Coronary artery (tissue), 2 donors: Measurements from ENCODE around the gene IGSF3.
"Not testable (repeated sequence)": the region's sequence is repeated elsewhere in the genome, so short reads cannot be mapped to it uniquely, and the experiment has no call there.

ENCODE experiments used
- DNase-seq: peaks from one replicate; pipeline ENCODE4 v3.0.0-alpha.2; 2017; ENCODE audit warnings: low spot score
- H3K27ac ChIP-seq, 2 donors: fragments of 200-600 bp; sonication (generic); one replicate each; pipeline ENCODE4 v1.5.1; 2016 to 2019
- H3K4me3 ChIP-seq: fragments of 200-600 bp; sonication (generic); 2 replicates; pipeline ENCODE4 v1.5.1; 2016; ENCODE audit warnings: mild to moderate bottlenecking, moderate library complexity
- TF ChIP-seq, protein P1 (sequence below): fragments of 200-600 bp; sonication (generic); IDR thresholded peaks from one replicate; pipeline ENCODE4 v1.5.1; 2019; ENCODE audit warnings: antibody characterized with exemption

Gene IGSF3

DNA sequence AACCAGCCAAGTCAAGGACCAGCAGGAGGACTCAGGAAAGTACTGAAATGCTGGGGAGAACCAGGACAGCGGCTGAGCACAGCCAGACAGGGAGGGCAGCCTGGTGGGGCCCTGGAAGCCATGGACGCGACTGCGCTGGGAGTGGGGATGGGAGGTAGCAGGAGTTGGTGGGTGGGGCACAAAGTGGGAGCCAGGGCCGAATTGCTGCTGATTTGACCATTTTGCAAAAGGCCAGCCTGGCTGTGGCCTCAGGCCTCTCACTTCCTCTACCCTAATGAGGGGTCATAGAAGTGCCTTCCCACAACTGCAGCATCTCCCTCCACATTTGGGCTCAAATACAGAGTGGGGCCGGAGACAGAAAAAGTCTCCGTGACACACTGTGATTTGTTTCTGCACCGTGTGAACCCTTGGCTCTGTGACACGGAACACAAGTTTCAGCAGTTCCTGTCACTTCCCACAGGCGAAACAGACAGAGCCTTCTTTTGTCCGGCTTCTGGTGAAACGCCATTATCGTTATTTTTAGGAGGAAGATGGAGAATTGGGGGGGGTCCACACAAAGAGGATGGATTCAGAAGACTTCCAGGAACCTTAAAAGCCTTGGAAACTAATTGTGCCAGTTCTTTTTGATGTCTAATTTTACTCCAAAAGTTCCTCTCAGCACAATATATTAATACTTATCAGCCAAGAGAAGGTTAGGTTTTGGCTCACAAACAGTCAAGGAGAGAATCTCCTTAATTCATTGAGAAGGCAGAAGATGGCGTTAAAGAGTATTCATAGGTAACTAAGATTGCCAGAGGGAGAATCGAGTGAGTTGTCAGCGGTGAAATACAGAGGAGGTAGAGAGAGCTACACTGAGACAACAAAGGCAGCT, 21.5 kb downstream of the IGSF3 start:
- DNase-seq, H3K4me3 ChIP-seq: not testable (repeated sequence)
- H3K27ac ChIP-seq, result peak overlapping the region in 1 of 2 donors; percentile 10

DNA sequence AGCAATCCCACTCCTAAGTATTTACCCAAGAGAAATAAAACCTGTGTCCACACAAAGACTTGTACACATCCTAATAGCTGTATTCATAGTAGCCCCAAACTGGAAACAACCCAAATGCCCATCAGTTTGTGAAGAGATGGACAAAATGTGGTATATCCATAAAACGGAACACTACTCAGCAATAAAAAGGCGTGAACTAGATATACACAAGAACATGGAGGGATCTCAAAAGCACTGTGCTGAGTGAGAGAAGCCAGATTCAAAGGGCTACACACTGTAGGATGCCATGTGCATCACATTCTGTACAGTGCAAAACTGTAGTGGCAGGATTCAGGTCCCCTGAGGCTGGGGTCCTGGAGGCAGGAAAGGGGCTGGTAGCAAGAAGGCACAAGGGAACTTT, 22.5 kb downstream of the IGSF3 start:
- H3K27ac ChIP-seq, H3K4me3 ChIP-seq, DNase-seq: not testable (repeated sequence)

DNA sequence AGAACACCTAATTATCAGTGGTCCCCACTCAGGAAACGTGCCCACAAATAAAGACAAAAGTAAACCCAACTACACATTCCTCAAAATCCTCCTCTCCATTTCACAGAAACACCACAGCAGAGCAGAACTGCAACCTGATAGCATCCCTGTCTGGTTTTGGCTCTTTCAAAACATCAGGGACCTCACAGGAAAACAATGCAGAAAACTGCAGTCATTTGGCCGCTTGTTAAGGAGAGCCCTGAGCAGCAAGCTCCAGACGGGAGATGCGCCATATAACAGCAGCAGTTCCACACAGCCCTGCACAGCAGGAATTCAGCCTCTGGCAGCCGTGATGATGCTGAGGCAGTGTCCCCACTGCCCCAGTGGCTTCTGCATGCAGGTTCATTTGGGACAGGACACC, 23.4 kb downstream of the IGSF3 start:
- not testable (repeated sequence) for H3K27ac ChIP-seq, DNase-seq

DNA sequence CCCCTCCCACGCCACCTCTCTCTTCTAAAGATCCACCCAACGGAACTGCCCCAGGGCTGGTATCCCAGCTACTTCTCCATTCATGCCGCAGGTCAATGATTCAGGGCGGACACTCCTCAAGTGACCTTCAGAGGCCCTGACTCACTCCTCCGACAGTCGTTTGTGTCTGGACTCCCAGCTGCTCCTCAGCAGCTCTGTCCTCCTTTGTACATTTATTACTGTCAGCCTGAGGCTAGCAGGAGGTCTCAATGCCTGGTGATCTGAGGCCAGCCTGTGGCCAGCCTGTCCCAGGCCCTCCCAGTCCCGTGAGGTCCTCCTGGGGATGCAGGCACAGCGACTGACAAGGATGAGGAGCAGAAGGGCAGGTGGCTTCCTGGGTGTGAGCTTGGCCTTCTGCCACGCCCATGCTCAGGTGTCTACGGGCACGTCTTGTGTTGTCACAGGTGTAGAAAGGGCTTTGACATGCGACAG, 24.2 kb downstream of the IGSF3 start:
- not testable (repeated sequence) for H3K27ac ChIP-seq, DNase-seq, H3K4me3 ChIP-seq

More for the DNA sequence above, 23.4 kb downstream of the IGSF3 start:
- H3K4me3 ChIP-seq, result not testable (repeated sequence)

DNA sequence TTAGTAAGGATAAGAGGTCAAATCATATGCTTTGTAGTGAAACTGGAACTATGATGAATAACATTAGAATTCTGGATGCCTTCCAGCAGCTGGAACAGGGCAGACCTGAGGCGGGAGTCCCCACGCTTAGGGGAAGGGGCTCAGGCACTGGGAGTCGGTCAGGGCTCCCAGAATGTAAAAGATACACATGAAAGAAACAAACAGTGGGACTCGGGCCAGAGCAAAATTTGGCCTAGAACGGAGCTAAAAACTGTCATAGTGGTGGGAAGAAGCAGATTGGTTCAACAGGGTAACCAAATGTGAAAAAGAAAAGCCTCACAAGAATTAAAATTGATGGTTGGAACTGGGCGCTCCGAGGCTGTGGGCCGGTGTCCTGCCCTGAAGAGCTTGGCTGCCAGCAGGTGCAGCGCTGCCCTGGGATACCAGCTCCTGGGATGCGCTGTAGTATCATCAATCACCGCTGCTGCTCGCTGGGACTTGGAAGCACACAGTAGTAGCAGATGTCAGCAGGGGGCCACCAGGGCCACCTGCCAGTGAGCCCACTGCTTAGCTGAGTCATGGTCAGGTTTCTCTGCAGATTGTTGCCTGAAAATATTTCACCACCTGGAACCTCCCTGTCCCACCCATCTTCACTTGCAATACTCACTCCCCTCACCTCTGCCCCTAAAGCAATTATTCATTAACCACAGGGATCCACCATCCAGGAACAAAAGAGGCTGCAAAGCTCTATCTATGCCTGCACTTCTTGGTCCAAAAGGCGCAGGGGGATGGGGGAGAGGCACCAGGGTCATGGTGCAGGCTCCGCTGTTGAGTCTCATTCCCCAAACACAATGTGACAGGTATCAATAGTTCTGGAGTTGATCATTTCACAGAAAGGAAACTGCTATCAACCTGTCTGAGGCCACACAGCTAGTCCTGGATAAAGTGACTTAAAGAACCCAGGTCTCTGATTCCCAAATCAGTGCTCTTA, 24.9 kb downstream of the IGSF3 start:
- not testable (repeated sequence) for DNase-seq, H3K27ac ChIP-seq, H3K4me3 ChIP-seq

DNA sequence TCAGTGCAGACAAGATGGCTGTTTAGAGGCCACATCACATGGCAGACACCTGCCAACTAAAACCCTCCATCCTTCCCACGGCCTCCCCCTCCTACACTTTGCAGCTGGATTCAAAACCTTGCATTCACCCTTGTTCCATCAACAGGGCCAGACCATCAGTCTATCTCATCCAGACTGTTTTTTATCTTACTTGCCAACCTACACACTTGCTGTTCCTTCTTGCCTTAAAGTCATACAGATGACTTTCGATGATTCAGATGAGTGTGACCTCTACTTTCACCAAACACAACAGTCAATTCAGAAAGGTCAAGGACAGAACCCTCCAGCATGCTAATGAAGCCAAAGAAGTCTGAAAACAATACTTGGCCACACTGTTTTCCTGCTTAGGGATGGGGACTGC, 29.9 kb downstream of the IGSF3 start:
- not testable (repeated sequence) for H3K4me3 ChIP-seq, DNase-seq, H3K27ac ChIP-seq

DNA sequence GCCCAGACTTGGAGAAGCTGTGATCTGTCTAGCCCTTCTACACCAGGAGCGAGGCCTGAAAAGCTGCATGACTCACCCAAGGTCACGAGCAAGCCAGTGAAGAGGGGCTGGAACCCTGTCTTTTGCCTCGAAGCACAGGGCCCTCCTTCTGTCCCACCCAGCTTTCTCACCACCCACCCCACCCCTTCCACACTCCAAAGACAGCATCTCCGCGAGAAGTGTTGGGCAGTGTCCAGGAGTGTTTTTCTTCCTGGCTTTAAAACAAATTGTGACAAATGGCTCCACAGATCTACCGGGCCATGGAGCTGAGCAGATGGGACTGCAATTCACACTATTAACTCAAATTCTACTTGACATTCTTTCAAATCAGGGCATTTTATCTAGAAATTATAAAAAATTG, 30.9 kb downstream of the IGSF3 start:
- DNase-seq, H3K4me3 ChIP-seq, H3K27ac ChIP-seq: not testable (repeated sequence)

DNA sequence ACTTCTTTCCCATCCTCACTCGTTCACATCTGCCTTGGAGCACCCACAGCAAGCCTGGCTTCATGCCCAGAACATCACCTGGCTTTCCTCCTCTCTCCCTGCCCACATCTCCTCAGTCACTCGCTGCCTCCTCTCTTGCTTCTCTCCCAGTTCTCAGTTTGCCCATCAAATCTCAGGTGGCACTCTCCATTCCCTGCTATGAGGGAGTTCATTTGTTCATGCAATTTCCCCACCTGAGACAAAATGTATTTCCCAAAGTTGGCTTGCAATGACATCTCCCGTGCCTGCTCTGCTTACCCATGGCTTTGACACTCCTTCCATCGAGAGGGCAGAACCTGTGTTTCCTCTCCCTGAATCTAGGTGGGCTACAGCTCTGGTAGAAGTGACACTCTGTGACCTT, 33.1 kb downstream of the IGSF3 start:
- H3K27ac ChIP-seq, H3K4me3 ChIP-seq, DNase-seq: not testable (repeated sequence)

DNA sequence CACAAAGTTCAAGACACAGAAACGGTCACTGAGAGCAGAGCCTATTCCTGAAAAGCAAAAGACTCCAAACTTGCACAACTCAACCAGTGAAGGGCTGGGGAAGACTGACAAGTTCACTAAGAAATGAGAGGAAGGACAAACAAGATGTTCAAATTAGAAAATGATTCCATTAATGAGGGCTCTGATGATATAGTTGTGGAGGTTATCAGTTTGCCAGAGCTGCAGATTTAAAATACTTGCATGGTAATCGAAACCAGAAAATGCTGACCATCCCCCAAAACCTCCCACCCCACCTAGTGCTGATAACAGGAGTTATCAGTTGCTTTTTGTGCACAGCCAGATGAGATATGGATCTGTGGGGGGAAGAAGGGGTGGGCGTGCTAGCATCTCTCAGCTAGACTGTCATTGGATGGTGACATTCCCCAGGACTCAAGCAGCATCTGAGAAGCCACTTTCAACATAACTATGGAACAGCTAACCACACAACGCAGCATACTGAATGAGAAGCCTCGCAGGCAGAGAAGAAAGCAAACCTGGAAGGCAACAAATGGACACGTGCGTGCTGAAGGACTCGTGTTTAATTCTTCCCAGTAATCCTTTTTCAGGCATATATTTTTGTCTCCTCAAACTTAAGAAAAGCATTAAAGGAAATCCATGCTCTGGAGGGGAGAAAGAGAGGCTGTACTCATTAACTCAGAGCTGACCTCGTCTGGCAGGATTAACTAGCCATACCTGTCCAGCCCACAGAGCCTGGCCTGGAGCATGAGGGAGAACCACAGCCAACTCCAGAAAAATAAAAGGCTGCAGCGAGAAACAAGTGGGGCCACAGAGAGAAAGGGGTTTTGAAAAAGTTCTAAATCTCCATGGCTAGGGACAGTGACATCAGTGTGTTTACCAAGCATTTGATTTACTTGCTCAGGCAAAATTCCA, 35.3 kb downstream of the IGSF3 start:
- not testable (repeated sequence) for DNase-seq, H3K4me3 ChIP-seq, H3K27ac ChIP-seq

DNA sequence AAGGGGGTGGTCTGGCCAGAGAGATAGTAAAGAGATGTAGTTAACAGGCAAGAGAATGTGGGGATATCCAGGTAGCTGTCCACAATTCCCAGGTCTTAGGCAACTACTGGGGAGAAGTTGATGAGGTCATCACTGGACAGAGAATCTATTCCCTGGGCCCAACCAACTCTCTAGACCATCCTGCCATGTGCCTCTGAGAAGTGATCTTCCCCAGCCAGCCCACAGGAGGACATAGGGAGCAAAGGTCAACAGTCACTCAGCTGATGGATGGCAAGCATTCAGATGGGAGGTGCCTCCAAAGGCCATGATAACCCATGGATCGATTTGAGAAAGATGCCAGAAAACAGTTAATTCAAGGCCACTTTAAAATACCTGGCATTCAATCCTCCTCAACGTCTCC, 36.0 kb downstream of the IGSF3 start:
- H3K4me3 ChIP-seq, H3K27ac ChIP-seq, DNase-seq: not testable (repeated sequence)

DNA sequence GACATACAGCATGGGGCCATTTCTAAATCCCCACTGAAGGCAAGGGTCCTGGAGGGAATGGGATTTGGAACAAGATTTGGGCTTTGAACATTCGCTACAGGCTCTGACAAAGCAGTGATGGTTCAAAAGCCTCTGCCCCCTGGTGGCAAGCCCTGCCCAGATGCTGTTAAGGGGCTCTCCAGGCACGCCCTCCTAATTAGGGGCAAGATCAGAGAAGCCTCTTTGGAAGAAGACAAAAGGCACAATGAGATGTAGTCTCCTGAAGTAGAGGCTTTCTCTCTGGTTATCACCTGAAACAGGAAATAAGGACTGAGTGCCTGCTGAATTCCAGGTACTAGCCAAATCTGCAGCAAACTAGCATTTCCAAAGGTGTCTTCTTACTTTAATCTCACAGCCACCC, 37.5 kb downstream of the IGSF3 start:
- not testable (repeated sequence) for H3K4me3 ChIP-seq, DNase-seq, H3K27ac ChIP-seq

DNA sequence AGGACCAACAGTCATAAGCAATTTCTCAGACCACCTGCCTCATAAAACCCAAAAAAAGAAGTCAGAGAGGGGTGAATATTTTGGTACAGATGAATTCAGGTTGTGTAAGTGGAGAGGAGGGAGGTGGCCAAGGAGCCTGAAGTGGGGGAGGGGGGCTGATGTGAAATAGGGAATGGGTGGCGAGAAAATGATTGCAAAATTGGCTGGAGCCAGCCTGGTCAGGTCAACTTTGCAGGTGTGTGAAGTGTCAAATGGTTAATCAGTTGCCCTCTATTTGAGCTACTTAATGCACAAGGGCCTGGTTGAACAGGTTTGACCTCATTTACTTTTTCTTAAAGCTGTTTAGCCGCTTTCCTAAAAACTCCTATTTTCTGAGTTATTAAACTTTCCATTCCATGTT, 38.1 kb downstream of the IGSF3 start:
- not testable (repeated sequence) for H3K4me3 ChIP-seq, DNase-seq, H3K27ac ChIP-seq

DNA sequence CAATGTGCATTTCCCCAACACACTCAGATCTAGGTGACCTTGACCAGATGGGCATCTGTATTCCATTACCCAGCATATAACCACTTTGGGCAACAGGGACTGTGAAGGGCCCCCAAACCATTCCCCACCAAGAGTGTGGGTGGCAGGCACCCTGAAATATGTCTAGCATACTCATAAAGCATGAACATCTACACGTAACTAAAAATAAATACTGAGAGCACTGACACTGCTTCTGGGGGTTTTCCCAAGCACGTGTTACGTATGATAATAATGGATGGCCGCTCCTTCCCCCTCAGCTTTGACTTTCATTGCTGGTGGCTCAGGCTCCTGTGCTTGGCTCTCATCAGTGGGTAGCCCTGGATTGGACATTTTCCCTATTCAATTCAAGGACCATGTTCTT, 39.1 kb downstream of the IGSF3 start:
- no peak overlapping the region for H3K4me3 ChIP-seq
- TF ChIP-seq, protein P1, sequence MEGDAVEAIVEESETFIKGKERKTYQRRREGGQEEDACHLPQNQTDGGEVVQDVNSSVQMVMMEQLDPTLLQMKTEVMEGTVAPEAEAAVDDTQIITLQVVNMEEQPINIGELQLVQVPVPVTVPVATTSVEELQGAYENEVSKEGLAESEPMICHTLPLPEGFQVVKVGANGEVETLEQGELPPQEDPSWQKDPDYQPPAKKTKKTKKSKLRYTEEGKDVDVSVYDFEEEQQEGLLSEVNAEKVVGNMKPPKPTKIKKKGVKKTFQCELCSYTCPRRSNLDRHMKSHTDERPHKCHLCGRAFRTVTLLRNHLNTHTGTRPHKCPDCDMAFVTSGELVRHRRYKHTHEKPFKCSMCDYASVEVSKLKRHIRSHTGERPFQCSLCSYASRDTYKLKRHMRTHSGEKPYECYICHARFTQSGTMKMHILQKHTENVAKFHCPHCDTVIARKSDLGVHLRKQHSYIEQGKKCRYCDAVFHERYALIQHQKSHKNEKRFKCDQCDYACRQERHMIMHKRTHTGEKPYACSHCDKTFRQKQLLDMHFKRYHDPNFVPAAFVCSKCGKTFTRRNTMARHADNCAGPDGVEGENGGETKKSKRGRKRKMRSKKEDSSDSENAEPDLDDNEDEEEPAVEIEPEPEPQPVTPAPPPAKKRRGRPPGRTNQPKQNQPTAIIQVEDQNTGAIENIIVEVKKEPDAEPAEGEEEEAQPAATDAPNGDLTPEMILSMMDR, result no peak
- no peak overlapping the region for H3K27ac ChIP-seq
- DNase-seq, result no peak

DNA sequence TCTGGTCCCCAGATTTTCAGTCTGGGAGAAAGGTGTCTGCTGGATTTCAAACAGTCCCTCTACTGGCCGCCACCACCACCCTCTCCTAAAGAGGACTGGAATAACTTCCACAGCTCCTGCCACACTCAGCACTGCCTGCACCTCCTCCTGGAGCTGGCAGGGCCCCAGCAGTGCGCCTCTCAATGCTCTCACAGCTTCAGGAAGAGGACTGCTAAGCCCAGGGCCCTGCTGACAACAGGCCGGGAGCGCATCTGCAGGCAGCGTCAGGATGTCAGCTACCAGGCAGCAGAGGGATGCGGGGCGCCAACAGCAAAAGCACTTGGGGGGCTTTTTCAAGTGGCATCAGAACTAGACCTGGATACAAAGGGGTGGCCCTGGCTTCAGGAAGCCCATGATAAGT, 40.2 kb downstream of the IGSF3 start:
- not testable (repeated sequence) for DNase-seq, H3K27ac ChIP-seq, H3K4me3 ChIP-seq

DNA sequence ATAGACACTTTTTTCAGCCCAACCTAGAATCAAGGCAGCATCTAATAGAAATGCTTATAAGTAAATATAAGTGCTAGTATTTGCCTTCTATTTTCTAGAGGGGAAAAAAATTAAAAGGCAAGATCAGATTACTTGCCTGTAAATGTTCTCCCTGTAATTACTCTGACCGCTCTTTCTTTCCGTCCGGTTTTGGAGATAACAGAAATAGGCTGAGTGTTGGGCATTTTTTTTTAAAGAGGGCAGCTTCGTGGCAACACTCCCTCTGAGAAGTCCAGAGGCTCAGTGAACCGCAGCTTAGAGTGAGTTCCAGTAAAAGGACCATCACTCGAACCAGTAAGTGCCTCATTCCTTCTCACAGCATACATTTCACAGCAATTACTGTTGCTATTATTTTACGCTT, 40.6 kb downstream of the IGSF3 start:
- not testable (repeated sequence) for H3K4me3 ChIP-seq, H3K27ac ChIP-seq, DNase-seq

DNA sequence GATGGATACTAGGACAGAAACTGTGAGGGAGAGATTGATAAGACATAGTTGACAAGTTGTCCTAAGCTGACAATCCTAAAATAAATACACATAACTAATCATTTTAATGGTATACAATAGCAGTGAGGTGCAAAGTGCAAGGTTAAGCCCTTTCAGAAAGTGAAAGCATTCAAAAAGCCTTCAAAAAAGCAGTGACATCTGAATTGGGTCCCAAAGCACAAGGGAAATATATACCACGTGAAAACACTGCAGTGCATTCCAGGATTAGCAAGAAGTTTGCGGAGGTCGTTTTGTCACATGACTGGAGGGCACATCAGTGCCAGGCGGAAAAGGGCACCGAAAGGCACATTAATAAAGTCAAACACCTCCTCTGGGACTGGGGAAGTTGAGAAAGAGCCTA, 42.4 kb downstream of the IGSF3 start:
- not testable (repeated sequence) for H3K27ac ChIP-seq, DNase-seq

More for the DNA sequence above, 42.4 kb downstream of the IGSF3 start:
- H3K4me3 ChIP-seq, result not testable (repeated sequence)
